ENCODE data around the gene HCFC1R1. TPM values are rescaled to one million over a fixed set of nuclear protein-coding genes. Genes with fewer than 3 reads are reported as not detected.
A peak's percentile ranks its signal among the peaks of the same experiment; 100 is the strongest.

The HCFC1R1 gene
- total and polyA plus RNA-seq, 2 of the 8 experiments (the other 6 are each of a cell fraction or from before 2014, with no cell fraction given): 72.7 to 138 TPM

DNA sequence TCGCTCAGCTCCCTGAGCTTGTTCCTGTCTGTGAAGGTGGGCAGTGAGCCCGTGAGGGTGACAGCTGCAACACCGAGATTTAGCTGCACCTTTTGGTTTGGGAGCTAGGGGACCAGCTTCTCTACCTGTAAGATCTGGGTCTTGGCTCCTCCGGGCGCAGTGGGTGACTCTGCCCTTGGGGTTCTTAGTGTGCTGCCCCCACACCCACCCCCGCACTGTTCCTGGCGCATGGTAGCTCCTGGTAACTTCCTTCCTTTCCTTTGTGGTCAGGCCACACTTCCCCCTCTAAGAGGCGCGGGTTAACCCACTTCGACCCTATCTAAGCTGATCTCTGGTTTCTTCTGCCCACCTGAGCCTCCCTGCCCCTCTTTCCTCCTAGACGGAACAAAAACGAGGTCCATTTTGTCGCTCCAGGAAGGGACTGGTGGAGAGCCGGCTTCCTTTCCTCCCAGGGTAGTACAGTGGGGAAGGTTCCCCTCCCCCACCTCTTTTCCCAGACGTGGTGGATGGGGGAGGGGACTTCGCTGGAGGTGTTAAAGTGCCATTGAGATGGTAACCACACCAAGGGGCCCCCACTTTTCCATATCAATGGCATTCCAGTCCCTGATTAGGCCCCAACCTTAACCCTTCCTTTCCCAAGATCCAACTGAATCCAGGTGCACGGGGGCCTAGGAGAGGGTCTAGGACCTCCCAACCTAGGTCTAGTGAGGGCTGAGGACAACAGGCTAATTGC is 15.6 kb downstream of the HCFC1R1 start:
- Histone ChIP-seq H3K18ac (ENCODE audit: extremely low read depth, low read length) (peak overlapping the region; percentile 100), H4K5ac (ENCODE audit: insufficient read length, low read depth, low read length) (peak overlapping the region; percentile 94), H3K27ac (ENCODE audit: low read depth, low read length) (peak overlapping the region; percentile 96), H3K79me2 (ENCODE audit: control insufficient read depth in 1 of 2, insufficient read depth in 2 of 2, low read length in 2 of 2) (peaks cover 0 to 6% of the 10 kb centered on the region in 2 experiments; a peak in 1 of 4 replicates), H3K9me3 (ENCODE audit: insufficient read depth in 2 of 2, low read depth in 1 of 2, low read length in 1 of 2) (no peaks in the 10 kb centered on the region), H3K9ac (replicated peaks in 1 of 4; ENCODE audit: extremely low read depth in 1 of 4, low read depth in 3 of 4, low read length in 3 of 4) (peak overlapping the region in 3 of 4 experiments; percentile 84 to 87 (median 85); a peak in 6 of 7 replicates), H3K27me3 (replicated peaks in 1 of 4; ENCODE audit: control insufficient read depth in 3 of 4, extremely low read depth in 1 of 4, insufficient read depth in 3 of 4, low read length in 3 of 4) (no peaks in the 10 kb centered on the region; a peak in 1 of 7 replicates), H3K4ac (replicated peaks; ENCODE audit: insufficient read length, low read depth, low read length) (peak overlapping the region; percentile 99), H2BK12ac (ENCODE audit: low read depth, low read length) (peak overlapping the region; percentile 99), H3K79me1 (ENCODE audit: low read depth, low read length) (no peaks in the 10 kb centered on the region; the same call in 1 of the 2 replicates), H2AK5ac (ENCODE audit: low read depth, low read length) (peak overlapping the region; percentile 94), H3K4me1 (replicated peaks in 1 of 4; ENCODE audit: control insufficient read depth in 3 of 4, insufficient read depth in 4 of 4, low read length in 3 of 4) (peaks cover 20 to 57% (median 48%) of the 10 kb centered on the region in 4 experiments), H4K20me1 (replicated peaks in 1 of 2; ENCODE audit: control insufficient read depth in 1 of 2, insufficient read depth in 2 of 2, low read length in 2 of 2) (peaks cover 0 to 3% of the 10 kb centered on the region in 2 experiments), H3K4me3 (ENCODE audit: extremely low read depth in 1 of 4, insufficient read depth in 2 of 4, low read depth in 3 of 4, low read length in 4 of 4) (peak overlapping the region; percentile 20 to 60 (median 46)), H2BK20ac (ENCODE audit: low read length) (peak overlapping the region; percentile 62), H4K8ac (ENCODE audit: extremely low read depth, insufficient read depth, low read length) (peak overlapping the region; percentile 87), H3K4me2 (ENCODE audit: insufficient read depth in 1 of 2, low read depth in 2 of 2, low read length in 2 of 2) (peak overlapping the region; percentile 84 to 88), H4K91ac (replicated peaks; ENCODE audit: insufficient read length, low read length) (peak overlapping the region; percentile 100), H2AFZ (ENCODE audit: low read length) (no peak overlapping the region), H3K14ac (ENCODE audit: insufficient read length) (peak overlapping the region; percentile 14), H2BK120ac (replicated peaks; ENCODE audit: low read depth, low read length) (peak overlapping the region; percentile 96), H3K23me2 (ENCODE audit: low read depth, low read length) (peaks cover 26% of the 10 kb centered on the region), H2BK5ac (ENCODE audit: low read depth, low read length) (peak overlapping the region; percentile 100), H3K23ac (ENCODE audit: insufficient read length) (no peak overlapping the region), H3K36me3 (ENCODE audit: control insufficient read depth in 2 of 4, insufficient read depth in 4 of 4, low read length in 3 of 4) (peaks cover 0 to 3% (median 0%) of the 10 kb centered on the region in 4 experiments; a peak in 1 of 8 replicates), H2BK15ac (ENCODE audit: low read length) (0 out of 2 replicates have a peak overlapping the region, but pooled peaks have one; percentile 73), H3K56ac (replicated peaks; ENCODE audit: insufficient read length, low read depth, low read length) (peak overlapping the region; percentile 96)
- FAIRE-seq (peak; percentile 96), DNase-seq (ENCODE audit: low read depth in 1 of 2, low spot score in 2 of 2) (peak; percentile 89 to 94)
- ChIA-PET CTCF (ENCODE audit: partially characterized antibody) (interaction anchor here (0.8 to 17.3 kb wide), 5 partner anchors 20 to 135 kb away, joined by 3 to 639 read pairs (median 4); partner anchors contain the start of genes BICDL2, CLDN6, HCFC1R1 and THOC6), POLR2A (ENCODE audit: partially characterized antibody) (interaction anchor here (0.6 to 35.7 kb wide), 18 partner anchors 7 to 102 kb away, joined by 3 to 1808 read pairs (median 8); partner anchors contain the start of genes BICDL2, CLDN6, CLDN9 and HCFC1R1)
- WGBS, 2 experiments (ENCODE audit: extremely low coverage in 1 of 2, insufficient coverage in 1 of 2, insufficient read length in 1 of 2, insufficient replicate concordance in 2 of 2, low coverage in 1 of 2, low lambda C conversion rate in 2 of 2, missing lambda C conversion rate in 1 of 2): 2% methylated on average over 17 of the region's 17 CpGs; no CpG with 5 or more reads in 1 of the 2 experiments
- TF ChIP-seq EZH2 (IDR thresholded peaks at IDR 0.05; ENCODE audit: low read depth, low read length, severe bottlenecking) (no peak), KDM4A (IDR thresholded peaks at IDR 0.05; ENCODE audit: low read depth, low read length, severe bottlenecking) (no peak), NANOG (IDR thresholded peaks at IDR 0.05; ENCODE audit: insufficient read depth, low read depth, low read length, poor library complexity, severe bottlenecking) (peak; percentile 84), SIRT6 (IDR thresholded peaks at IDR 0.05; ENCODE audit: low read length) (no peak), USF2 (IDR thresholded peaks at IDR 0.05; ENCODE audit: low read length) (no peak), EP300 (IDR thresholded peaks at IDR 0.05; ENCODE audit: borderline replicate concordance in 1 of 2, low read depth in 2 of 2, low read length in 2 of 2) (peak; percentile 86 to 100), TEAD4 (IDR thresholded peaks at IDR 0.05; ENCODE audit: low read depth, low read length) (peak; percentile 99), SP2 (IDR thresholded peaks at IDR 0.05; ENCODE audit: low read length) (no peak)

Measured in H1 (cell line).